ENCODE results near the gene ZNF587B.
"Not testable (repeated sequence)": the region's sequence is repeated elsewhere in the genome, so short reads cannot be mapped to it uniquely, and the experiment has no call there.

Gene ZNF587B

GRCh38 chr19:57830071-57830602 is at the start of gene ZNF587B:
Gene ZNF587B (plus strand): TSS chr19:57830299. CDS start chr19:57830529, 230 bp downstream.
- peak; percentile 55 for DNase-seq (ENCODE audit: low read depth)

DNA sequence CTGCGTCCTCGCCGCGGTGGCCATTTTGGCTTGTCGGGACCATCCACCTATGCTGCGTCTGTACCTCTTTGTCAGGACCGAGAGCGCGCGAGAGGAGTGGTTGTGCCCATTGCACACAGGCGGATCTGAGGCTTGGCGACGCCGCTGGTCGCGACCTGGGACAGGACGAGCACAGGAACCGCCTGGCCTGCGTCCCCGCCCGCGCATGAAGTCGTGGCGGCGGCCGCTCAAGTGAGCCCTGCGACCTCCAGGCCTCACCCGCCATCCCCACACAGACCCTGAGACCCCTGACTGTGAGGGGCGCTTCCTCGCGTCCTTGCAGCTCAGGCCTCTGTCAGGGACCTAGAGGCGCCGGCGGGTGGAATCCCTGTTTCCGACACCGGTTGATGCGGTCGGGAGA is 43.8 kb upstream of the ZNF587B start:
- DNase-seq (ENCODE audit: low read depth) = no peak

DNA sequence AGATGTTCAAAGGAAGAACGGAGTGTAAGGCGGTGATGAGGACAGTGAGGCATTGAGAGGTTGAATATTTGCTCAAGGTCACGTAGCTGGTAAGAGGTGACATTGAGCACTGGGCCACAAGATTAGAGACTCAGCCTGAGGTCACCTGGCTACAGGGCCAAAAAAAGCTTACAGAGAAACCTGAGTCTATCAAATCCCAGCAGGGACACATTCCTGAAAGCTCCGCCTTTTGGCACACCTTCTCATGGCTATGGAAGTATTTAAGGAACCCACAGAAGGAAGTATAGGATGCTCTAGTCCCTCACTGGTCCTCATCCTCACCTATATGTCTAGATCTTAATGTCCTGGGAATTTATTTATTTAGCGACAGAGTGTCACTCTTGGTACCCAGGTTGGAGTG is 43.2 kb upstream of the ZNF587B start:
- DNase-seq (ENCODE audit: low read depth) = no peak

- DNase-seq (ENCODE audit: low read depth) = no peak
These were observed 41.9 kb upstream of the ZNF587B start for GRCh38 chr19:57788114-57788692.

DNA sequence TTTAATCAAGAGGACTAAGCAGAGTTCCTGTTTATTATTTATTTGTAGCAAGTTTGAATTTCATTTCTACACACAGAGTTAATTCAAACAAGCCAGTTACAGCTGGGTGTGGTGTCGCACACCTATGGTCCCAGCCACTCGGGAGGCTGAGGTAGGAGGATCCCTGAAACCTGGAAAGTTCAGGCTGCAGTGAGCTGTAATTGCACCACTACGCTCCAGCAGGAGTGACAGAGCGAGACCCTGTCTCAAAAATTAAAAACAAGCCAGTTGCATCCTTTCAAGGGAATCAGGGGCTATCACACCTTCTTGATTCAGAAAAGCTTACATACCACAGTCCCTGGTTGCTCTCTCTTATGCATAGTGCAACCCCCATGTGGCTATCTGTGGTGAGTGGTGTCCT is 40.8 kb upstream of the ZNF587B start:
- DNase-seq (ENCODE audit: low read depth) = no peak

GRCh38 chr19:57796580-57796979 is 33.5 kb upstream of the ZNF587B start:
- not testable (repeated sequence) for DNase-seq (ENCODE audit: low read depth)

DNA sequence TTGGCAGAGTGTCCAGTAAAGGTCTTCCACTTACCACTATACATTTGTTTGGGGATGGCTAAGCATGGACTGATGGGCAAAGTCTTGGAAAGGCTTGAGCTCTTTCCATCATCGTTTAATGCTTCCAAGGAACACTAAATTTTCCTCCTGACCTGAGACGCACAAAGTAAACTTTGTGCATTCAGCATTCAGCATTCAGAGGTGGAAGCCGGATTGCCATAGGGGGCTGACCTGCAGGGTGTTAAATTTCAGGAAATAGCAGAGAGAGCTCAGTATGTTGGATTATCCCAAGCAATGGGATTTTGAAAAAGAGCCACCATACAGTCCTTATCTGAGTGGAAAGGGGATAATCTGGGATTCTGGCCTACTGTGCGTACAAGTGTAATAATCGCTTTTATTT is 29.4 kb upstream of the ZNF587B start:
- DNase-seq (ENCODE audit: low read depth) = no peak

DNA sequence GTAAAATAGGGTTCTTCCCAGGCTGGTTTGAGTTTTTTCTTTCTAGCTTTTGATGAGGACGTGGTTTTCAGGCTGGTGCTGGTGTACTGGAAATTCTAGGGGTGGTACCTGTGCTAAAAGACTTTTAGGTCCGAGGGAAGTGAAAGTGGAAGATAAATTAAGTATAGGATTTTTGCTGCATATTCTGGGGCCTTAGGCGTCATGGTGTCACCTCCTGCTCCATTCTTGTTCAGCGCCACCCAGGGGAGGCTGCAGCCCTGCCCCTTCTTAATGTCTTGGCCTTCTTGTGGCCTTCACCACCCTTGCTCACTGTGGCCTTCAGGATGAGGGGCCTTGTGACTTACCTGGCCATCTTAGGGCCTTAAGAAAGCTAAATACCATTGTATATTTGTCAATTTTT is 27.8 kb upstream of the ZNF587B start:
- DNase-seq (ENCODE audit: low read depth) = no peak

DNA sequence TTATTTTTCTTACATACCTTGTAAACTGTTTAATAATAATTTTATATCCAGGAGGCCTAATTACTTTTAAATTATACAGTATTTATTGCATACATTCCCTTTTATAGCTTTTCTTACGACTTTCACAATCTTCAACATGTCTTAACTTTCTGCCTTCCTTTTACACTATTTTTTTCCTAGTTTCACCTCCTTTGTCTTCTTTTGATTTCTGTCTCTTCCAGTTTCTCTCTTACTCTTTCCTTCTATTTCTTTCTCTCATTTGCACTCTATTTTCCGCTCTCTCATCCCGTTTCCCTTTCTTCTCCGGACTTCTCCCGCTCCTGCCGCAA is 26.9 kb upstream of the ZNF587B start:
- DNase-seq (ENCODE audit: low read depth) = no peak

DNA sequence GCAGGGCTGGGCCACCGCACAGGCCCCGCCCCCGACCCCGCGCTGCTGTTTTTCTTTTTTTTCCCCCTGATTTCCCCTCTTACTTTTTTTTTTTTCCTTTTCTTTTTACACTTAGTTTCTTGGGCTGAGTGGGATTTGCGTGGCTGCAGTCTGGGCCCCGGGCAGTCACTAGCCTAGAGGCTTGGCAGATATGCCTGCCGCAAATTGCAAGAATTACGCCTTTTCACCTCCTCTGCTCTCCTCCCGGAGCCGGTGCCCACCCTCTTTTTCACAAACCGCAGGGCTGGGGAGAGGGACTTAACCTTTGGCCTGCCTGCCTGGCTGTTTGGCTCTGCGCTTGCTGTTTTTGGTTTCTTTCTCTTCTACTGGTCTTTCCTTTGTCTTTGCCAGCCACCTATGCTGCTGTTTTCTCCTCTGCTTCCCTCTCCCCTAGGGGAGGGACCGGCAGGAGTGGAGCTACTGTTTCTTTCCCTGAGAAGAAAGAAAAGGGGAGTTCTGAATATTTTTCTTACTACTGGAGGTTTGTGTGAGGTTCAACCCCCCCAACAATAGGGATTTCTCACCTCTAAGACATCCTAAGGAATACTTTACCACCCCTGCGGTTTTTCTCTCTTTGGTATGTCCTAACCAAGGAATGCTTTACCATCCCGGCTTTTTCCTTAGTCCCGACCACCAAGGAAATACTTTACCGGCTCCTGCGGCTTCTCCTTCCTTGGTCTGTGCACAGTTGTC is 26.3 kb upstream of the ZNF587B start:
- DNase-seq (ENCODE audit: low read depth) = peak; percentile 95

DNA sequence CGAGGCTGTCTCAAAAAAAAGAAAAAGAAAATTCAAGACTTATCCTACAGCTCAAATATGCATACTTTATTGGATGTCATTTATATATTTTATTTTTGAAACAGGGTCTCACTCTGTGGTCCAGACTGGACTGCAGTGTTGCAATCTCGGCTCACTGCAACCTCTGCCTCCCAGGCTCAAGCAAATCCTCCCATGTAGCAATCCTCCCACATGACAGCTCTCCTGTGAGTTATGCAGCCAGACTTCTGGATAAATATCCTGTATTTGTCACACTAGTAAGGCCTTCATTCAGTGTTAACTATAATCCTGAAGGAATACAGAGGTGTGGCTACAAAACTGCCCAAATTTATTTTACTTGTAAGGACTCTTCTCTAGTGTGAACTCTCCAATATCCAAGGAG is 22.6 kb upstream of the ZNF587B start:
- DNase-seq (ENCODE audit: low read depth) = no peak

GRCh38 chr19:57810410-57811295 is 19.4 kb upstream of the ZNF587B start:
- not testable (repeated sequence) for DNase-seq (ENCODE audit: low read depth)

DNA sequence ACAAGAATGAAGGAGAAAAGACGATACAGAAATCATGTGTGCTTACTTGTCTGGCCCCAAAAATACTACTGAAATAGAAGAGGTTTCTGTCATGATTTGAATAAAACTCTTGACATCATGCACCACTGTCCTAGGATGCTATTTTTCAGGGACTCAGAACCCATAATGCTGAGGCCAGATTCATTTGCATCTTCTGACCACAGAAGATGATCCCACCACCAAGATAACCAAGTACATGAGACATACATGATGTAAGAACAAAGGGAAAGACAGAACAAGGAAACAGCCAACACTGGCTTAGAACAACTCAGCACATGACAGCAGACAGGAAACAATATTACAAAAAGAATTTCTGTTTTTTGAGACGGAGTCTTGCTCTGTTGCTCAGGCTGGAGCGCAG is 17.9 kb upstream of the ZNF587B start:
- DNase-seq (ENCODE audit: low read depth) = no peak

DNA sequence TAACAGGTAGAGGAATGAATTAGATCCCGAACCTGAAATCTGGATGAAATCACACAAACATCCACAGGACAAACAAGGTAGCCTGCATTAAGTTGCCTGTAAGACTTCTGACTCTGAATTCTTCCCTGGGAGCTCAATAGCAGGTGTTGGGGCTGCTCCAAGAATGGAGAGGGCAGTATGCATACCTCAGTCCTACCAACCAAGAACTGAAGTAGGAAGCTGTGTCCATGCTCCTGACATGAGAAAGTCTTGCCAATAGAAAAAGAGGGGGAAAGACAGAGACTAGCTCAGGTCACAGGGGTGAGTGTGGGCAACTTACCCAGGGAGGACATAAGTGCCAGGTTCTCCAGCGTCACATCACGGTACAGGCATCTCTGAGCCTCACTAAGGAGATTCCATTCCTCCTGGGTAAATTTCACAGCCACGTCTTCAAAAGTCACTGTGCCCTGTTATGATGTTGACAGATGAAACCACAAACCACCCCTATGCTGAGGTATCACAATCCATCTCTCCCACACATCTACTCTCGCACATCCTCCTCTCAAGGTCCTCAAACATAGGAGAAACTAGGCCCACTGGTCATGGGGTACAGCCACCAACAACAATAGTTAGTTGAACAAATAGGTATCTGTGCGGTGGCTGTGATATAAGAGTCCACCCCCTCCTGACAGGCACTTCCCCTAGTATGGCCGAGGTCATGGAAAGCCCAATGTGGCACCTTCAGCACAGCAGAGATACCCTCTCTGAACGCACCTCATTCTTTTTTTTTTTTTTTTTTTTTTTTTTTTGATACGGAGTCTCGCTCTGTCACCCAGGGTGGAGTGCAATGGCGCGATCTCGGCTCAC is 16.9 kb upstream of the ZNF587B start:
- not testable (repeated sequence) for DNase-seq (ENCODE audit: low read depth)

DNA sequence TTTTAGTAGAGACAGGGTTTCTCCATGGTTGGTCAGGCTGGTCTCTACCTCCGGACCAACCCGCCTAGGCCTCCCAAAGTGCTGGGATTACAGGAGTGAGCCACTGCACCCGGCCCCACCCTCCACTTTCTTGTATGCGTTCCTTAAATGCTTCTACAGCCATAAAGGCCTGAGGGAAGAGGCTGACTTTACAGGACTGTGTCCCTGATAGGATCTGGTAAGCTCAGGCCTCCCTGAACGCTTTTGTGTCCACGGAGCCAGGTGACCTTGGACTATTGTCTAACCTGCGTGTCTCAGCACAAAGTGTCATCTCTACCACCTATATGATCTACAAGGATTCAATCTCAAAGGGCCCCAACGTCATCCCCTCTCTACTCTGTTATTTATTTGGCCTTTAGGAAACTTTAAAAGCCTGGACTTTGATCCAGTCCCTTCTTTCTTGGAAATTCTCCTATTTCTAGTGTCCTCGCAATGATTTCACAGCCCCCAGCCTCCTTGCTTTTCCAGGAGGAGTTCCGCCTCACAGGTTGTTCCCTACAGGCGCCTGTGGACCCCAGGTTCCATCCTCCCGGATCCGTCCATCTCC is 16.1 kb upstream of the ZNF587B start:
- peak; percentile 42 for DNase-seq (ENCODE audit: low read depth)

DNA sequence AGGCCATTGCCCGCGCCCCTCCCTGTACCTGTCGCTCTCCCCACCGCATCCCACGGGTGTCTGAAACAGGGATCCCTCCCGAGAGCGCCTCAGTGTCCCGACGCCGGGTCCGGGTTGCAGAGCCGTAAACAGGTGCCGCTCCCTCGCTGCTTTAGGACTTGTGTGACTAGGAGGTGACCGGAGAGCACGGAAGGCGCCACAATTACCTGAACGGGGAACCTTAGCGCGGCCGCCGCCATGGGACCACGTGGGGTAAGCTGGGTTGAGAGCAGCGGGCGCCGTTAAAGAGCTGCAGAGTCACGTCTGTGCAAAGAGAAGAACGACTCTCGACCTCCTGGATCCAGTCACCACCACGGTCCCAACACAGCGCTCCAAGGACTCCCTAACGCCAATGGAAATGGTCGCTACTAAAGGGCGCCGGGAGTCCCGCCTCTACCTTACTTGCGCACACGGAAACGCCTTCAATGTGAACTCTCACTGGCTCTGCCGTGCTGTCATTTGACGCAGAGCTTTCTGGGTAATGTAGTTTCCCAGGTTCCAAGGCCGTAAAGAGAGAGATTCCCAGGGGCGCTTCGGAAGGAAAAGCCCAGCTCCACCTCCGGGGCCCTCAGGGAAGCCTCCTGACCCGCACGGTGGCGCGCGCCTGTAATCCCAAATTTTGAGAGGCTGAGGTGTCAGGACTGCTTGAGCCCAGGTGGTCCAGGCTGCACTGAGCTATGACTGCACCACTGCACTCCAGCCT is 15.4 kb upstream of the ZNF587B start, which contains the start of gene ZNF552:
Gene ZNF552, minus strand, starts transcription at position 409 of the 742 bp plus-strand sequence. Its CDS starts 170 bp downstream, at position 239.
- DNase-seq (ENCODE audit: low read depth) = peak; percentile 94

DNA sequence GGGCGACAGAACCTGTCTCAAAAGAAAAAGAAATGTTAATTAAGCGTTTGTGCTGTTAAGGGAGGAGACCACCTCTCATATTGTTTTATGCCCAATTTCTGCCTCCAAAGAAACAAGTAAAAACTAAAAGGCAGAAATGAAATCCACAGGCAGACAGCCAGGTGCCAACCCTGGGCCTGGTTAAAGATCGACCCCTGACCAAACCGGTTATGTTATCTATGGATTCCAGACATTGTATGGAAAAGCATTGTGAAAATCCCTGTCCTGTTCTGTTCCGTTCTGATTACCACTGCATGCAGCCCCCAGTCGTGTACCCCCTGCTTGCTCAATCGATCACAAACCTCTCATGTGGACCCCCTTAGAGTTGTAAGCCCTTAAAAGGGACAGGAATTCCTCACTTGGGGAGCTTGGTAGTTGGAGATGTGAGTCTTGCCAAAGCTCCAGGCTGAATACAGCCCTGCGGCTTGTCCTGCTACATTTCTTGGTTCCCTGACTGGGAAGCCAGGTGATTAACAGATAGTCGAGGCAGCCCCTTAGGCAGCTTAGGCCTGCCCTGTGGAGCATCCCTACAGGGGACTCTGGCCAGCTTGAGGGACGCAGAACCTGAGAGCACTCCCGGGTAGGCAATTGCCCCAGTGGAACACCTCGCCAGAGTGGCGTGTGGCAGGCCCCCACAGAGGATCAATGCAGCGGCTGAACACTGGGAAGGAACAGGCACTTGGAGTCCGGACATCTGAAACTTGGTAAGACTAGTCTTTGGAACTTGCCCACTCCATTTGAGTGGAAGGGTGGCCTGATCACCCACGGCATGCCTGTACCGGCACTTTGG is 14.6 kb upstream of the ZNF587B start:
- no peak for DNase-seq (ENCODE audit: low read depth)

- DNase-seq (ENCODE audit: low read depth) = peak; percentile 29
These were observed 13.4 kb upstream of the ZNF587B start for GRCh38 chr19:57816652-57817051.

GRCh38 chr19:57817976-57818375 is 12.1 kb upstream of the ZNF587B start:
- DNase-seq (ENCODE audit: low read depth) = no peak

DNA sequence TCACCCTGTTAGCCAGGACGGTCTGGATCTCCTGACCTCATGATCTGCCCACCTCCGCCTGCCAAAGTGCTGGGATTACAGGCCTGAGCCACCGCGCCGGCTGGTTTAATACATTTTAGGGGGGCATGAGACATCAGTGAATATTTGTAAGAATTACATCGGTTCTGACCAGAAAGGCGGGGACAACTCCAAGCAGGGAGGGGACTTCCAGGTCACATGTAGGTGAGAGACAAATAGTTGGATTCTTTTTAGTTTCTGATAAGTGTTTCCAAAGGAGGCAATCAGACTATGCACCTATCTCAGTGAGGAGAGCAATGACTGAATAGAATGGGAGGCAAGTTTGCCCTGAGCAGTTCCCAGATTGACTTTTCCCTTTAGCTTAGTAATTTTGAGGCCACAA is 11.7 kb upstream of the ZNF587B start:
- DNase-seq (ENCODE audit: low read depth) = no peak

Measured in EH (cell line).